GM21360 (cell line): ENCODE results near the gene IL1R2.

Experiments used
- ATAC-seq: cut with Tn5 transposase; IDR thresholded peaks from one replicate; pipeline ENCODE4 v1.9.1; 2021; ENCODE audit warnings: mild to moderate bottlenecking, moderate library complexity; ENCODE audit not compliant: unreplicated experiment

The IL1R2 gene

GRCh38 chr2:102034683-102035548, 43.2 kb downstream of the IL1R2 start:
- no peak for ATAC-seq

GRCh38 chr2:102037681-102038080, 45.9 kb downstream of the IL1R2 start:
- no peak for ATAC-seq

- ATAC-seq = no peak
These were observed 48.5 kb downstream of the IL1R2 start for GRCh38 chr2:102040229-102040628.

GRCh38 chr2:102041351-102041750, 49.6 kb downstream of the IL1R2 start:
- ATAC-seq = no peak

GRCh38 chr2:102042196-102043081, 50.7 kb downstream of the IL1R2 start:
- ATAC-seq = no peak

GRCh38 chr2:102043560-102043959, 51.8 kb downstream of the IL1R2 start:
- no peak for ATAC-seq

- ATAC-seq = no peak
These were observed 52.6 kb downstream of the IL1R2 start for GRCh38 chr2:102044235-102044896.

GRCh38 chr2:102044967-102045489, 53.3 kb downstream of the IL1R2 start:
- no peak for ATAC-seq

- no peak for ATAC-seq
These were observed 53.9 kb downstream of the IL1R2 start for GRCh38 chr2:102045697-102046096.

GRCh38 chr2:102046135-102046986, 54.6 kb downstream of the IL1R2 start:
- ATAC-seq = no peak

GRCh38 chr2:102048465-102048864, 56.7 kb downstream of the IL1R2 start:
- no peak for ATAC-seq

GRCh38 chr2:102049756-102050443, 58.1 kb downstream of the IL1R2 start:
- ATAC-seq = no peak

GRCh38 chr2:102050854-102051391, 59.2 kb downstream of the IL1R2 start:
- ATAC-seq = no peak

- ATAC-seq = no peak
These were observed 60.0 kb downstream of the IL1R2 start for GRCh38 chr2:102051692-102052277.

GRCh38 chr2:102052365-102052764, 60.6 kb downstream of the IL1R2 start:
- no peak for ATAC-seq

GRCh38 chr2:102053096-102053495, 61.3 kb downstream of the IL1R2 start:
- ATAC-seq = no peak

- ATAC-seq = no peak
These were observed 63.7 kb downstream of the IL1R2 start for GRCh38 chr2:102055346-102055990.

- no peak for ATAC-seq
These were observed 64.4 kb downstream of the IL1R2 start for GRCh38 chr2:102056079-102056581.
